Activated naive CD4-positive, alpha-beta T cell treated with Interleukin-2 at 50 U/mL for 16 hours (primary cell): ENCODE results near the gene XBP1.
"Not testable (repeated sequence)": the region's sequence is repeated elsewhere in the genome, so short reads cannot be mapped to it uniquely, and the experiment has no call there.

Source experiments
- DNase-seq: peaks from one replicate; pipeline ENCODE4 v3.0.0-alpha.2; 2020

The XBP1 gene

DNA sequence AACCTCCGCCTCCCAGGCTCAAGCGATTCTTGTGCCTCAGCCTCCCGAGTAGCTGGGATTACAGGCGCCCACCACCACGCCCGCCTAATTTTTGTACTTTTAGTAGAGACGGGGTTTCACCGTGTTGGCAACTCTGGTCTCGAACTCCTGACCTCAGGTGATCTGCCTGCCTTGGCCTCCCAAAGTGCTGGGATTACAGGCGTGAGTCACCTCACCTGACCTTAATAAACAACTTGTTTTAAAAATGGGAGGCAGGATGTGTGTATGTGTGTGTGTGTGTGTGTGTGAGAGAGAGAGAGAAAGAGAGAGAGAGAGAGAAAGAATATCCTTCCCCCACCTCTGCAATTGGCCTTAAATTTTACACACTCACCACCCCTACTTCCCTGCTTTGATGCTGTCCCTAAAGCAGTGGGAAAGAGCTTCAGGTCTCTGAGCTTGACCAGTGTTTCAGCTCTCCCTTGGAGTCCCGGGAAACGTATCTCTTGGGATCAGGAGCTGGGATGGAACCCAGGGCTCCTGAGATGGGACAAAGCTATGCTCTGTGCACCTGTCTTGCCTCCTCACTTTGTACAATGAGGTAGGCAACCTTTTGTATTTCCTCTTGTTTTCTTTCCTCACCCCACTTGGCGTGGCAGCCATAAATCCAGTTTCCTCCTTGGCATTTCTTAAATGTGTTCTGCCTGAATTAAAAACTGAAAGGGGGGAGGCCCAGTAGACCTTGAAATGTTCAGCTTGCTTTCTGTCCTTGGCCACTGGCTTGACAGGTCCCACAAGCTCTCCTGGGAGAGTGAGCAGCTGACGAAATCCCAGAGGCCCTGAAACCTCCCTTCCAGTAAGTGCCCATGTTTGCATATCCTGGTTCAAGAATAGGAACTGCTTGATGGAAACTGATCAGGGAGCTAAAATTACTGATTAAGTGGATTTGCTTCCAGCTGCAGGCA is 17.8 kb upstream of the XBP1 start:
- DNase-seq, result no peak

DNA sequence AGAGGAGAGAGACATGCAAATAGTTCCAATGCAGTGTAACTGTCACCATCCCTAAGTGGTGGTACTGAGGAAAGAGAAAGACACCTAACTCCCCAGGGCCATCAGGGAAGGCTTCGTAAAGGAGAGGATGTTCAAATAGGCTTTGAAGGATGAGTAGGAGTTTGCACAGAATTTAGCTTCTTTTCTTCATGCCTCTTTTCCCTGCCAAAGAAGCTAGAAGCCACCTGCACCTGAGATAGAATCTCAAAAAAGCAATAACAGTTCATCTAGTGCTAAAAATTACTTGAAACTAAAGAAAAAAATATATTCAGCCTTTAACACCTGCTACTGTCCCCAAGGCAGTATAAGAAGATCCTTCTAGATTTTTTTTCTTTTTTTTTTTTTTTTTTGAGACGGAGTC is 16.7 kb upstream of the XBP1 start:
- no peak for DNase-seq

DNA sequence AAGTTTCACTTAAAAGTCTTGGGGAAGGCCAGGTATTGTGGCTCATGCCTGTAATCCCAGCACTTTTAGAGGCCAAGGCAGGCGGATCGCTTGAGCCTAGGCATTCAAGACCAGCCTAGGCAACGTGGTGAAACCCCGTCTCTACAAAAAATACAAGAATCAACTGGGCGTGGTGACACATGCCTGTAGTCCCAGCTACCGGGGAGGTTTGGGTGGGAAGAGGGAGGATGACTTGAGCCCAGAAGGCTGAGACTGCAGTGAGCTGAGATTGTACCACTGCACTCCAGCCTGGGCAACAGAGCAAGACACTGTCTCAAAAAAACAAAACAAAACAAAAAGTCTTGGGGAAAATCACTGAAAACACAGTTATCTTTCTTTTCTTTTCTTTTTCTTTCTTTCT is 15.4 kb upstream of the XBP1 start:
- DNase-seq, result no peak

DNA sequence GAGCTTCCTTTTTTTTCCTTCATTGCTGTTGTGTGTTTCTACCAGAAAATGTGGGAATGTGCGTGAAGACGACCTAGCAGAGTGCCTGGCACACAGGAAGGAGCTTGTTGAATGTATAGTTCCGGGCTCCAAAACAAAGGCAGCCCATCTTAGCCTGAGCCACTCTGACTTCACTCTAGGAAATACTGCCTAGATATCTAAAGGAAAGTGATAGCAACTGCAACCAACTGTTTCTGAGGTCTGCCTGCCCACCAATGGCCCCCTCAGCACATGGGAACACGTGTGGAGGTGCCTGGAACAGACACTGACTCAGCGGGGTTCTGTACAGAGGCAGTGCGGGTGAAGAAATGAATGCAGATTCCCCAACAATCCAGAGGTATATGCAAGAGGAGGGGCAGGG is 14.7 kb upstream of the XBP1 start:
- no peak for DNase-seq

DNA sequence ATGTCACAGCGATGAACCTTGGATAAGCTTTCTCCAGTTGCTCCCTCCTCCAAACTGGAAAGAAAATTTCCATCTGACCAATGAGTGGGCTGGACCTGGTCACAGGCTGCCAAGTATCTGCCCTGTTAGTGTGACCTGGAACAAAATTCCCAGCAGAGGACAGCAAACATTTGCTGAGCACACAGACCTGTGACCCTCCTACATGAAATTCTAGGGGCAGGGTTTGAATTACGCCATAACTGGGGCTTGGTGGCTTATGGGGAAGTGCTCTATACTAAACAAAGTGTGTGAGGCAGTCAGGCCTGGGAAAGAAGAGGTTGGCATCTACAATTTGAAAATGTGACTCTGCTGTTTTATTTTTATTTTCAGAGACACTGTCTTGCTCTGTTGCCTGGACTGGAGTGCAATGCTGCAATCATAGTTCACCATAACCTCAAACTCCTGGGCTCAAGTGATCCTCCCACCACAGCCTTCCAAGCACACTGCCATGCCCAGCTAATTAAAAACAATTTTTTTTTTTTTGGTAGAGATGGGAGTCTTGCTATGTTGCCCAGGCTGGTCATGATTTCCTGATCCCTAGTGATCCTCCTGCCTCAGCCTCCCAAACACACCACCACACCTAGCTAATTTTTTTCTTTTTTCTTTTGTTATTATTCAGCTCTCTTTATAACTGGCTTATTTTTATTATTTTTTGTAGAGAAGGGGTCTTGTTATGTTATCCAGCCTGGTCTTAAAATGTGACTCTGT is 13.6 kb upstream of the XBP1 start:
- no peak for DNase-seq

DNA sequence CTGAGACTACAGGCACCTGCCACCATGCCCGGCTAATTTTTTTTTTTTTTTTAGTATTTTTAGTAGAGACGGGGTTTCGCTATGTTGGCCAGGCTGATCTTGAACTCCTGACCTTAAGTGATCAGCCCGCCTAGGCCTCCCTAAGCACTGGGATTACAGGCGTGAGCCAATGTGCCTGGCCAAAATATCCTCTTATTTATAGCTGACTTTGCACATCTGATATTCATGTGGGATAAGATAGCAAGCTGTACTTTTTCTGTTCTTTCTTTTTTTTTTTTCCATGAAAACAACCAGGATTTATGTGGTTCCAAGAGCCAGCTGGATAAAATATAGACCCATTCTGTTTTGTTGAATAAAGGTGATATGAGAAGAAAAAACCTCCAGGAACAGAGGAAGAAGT is 12.1 kb upstream of the XBP1 start:
- no peak for DNase-seq

DNA sequence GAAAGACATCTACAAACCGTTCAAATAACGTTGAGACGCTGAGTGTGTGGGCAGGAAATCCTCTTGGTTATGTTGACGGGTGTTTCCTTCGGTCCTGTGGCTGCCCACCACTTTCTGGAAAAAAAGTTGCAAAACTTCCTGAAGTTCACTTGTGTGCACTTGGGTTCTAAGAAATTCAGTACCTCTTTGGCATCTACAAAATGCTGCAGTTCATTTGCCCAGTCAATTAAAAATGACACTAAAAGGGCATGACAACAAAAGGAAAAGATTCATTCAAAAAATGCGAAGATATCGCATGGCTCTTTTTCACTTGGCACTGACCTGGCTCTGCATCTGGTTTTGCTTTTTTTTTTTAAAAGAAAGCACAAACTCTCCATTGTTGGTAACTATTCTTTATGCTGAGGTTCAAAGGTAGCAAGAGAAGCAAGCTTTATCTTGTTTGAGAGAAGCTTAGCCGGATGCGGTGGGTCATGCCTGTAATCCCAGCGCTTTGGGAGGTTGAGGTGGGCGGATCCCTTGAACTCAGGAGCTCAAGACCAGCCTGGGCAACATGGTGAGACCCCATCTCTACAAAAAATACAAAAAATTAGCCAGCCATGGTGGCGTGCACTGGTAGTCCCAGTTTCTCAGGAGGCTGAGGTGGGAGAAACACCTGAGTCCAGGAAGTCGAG is 10.6 kb upstream of the XBP1 start:
- DNase-seq, result peak; percentile 33

DNA sequence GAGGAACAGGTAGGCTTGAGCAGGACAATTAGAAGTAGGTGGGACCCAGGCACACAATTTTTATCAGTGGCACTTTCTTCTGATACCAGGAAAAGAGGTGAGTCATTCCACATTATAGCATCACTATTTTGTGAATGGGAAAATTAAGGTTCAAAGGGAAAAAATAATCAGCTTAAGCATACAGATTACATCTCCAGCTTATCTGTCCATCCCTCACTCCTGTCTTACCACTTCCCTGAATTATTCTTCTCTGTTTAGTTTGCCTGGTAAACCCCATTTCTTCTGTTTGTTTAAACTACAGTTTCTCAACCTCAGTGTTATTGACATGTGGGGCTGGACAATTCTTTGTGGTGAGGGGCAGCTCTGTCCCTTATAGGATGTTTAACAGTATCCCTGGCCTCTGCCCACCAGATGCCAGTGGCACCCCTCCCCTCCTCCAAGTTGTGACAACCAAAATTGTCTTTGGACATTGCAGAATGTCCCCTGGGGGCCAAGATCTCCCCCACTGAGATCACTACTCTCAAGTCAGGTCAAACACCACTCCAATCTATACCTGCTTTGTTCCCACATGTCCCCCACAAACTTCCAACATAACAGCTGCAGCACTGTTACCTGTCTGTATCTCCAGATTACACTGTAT is 8.5 kb upstream of the XBP1 start:
- no peak for DNase-seq

DNA sequence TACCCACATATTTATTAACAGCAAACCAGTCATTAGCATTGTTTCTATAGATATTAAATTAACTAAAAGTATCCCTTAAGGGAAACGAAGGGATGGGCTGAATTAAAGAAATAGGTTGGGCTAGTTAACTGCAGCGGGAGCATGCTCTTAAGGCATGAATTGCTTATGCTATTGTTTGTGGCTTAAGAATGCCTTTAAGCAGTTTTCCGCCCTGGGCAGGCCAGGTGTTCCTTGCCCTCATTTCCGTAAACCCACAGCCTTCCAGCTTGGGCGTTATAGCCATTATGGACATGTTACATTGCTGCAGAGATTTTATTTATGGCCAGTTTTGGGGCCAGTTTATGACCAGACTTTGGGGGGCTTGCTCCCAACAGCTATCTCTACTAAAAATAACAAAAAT is 5.1 kb upstream of the XBP1 start:
- not testable (repeated sequence) for DNase-seq

DNA sequence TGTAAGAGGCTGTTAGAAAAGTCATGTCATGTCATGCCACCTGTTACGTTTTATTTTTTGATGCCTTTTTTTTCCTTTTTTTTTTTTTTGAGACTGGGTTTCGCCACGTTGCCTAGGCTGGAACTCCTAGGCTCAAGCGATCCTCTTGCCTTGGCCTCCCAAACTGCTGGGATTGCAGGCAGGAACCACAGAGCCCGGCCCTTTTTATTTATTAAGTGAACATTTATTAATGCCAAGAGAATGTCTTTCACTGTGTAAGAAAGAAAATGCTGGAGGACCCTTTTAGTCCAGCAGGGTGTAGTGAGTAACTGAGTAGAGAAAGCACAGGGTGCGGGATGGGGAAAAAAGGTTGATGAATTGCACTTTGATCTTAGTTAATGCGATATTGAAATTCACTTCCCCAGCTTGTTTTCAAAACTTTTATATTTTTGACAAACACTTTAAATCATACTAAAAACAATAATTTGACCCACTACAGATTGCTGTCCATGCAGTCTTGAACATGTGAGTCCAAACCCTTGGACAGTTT is 2.3 kb upstream of the XBP1 start:
- no peak for DNase-seq

DNA sequence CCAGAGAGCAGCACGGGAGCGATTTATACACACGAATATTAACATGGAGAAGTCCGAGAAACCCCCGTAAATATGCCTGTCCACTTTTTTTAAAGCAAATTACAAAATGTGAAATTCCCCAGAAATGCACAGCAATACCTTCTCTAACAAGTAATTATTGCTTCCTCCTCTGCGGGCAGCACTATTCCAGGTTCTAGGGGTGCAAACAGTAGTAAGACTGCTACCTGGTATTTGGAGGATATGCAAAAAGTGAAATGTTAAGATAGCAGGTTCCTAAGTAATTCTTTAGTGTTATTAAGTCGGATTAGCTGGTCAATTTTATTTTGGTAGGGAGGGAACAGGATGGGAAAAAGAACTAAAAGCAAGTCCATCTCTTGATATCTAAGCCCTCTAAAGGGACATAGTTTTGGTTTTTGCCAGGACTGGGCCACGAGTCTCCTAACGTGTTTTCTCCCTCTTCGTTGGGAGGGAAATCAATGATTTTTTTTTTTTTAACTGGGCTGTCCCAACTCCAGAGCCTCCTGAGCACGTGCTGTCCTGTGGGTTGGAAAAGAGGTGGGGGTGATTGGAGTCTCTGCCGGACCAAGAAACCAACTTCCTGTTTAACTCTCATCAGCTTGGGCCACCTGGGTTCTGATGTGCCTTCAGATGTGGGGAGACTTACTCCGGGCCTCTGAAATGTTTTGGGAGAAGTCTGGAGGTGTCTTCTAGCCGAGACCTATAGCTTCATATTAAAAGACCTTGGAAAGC is 1.7 kb upstream of the XBP1 start:
- no peak for DNase-seq

DNA sequence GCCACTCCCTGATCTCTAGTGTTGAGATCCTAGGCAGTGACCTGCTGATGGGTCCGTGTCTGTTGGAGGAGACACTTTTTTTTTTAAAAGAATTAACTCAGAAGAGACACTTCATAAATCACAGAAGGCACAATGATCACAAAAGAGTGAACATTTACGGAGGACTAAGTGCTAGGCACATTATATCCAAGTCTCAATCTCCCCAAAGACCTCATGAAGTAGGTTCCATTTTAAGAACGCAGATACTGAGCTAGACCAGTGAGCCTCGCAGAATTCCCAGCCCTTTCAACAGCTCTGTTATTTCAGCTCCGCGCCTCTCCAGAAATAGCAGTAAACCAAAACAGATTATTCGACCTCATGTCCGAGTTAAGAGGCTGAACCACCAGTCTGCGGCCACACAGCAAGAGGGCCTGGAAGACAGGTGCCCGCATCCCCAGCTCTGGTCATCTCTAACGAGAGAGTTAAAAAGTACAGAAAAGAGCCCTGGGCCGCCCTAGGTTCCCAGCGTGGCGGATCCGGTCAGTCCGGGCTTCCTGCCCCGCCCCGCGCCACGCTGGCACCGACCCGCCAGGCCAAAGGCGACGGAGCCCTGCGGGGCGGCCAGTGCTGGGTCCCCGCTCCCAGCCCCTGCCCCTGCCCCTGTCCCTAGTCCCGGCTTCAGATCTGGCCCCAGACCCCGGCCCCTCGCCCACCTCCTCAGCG is 612 bp downstream of the XBP1 start:
- peak; percentile 40 for DNase-seq

DNA sequence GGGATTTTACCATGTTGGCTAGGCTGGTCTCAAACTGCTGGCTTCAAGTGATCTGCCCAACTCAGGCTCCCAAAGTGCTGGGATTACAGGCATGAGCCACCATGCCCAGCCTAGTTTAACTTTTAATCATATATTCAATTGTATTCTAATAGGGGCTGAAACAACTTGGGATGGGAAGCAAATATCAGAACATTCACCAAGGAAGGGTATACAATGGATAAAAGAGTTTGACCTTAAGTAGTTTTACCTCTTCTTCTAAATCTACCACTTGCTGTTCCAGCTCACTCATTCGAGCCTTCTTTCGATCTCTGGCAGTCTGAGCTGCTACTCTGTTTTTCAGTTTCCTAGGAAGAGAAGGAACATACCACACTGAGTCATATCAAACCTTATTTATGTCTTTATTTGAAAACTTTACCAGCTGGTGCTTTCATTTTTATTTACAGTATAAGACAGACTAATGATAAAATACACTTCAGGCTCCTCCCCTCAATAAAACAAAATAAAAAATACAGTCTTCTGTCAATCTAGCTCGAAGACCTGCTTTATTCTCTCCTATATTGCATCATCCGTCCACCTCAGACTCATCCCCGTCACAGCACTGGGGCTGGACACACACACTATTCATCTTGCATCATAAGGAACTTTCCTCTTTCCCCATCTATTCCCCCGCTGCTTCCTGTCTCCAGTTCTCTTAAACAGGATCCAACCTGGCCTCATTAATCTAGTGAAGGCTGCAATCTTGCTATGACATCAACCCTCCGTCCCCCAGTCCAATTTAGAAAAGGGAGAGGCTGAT is 1.4 kb downstream of the XBP1 start:
- peak; percentile 41 for DNase-seq

DNA sequence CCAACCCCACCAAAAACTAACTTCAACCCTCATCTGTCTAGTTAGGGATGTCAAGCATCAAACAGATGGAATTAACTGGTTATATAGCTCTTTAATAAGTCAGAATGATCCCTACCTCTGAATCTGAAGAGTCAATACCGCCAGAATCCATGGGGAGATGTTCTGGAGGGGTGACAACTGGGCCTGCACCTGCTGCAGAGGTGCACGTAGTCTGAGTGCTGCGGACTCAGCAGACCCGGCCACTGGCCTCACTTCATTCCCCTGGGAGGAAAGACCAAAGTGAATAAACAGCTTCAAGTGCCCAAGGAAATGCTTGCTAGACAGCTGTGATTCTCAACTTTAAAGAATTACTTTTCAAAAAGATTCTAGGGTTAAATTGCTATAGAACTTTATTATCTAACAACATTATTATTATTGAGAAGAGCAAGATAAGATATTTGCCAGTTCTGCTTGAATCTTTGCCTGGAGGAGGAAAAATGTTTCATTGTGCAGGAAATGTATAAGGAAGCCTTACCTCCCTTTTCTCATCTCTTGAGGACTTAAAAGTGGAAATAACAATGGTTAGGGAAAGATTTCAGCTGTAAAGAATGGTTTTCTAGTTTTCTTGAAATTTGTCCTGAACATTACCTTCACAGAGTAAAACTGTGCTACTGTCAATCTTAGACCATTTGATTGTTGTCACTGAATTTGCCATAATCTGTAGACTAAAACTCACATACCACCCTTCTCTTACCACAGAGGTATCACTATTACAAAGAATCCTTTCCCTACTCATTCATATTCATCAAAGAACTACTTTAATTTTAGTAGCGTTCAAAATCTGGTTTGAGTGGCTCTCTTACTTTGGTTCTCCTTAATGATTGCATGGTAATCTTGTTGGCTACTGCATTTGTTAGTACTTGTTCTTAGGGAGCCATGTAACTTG is 4.2 kb downstream of the XBP1 start:
- DNase-seq, result no peak

DNA sequence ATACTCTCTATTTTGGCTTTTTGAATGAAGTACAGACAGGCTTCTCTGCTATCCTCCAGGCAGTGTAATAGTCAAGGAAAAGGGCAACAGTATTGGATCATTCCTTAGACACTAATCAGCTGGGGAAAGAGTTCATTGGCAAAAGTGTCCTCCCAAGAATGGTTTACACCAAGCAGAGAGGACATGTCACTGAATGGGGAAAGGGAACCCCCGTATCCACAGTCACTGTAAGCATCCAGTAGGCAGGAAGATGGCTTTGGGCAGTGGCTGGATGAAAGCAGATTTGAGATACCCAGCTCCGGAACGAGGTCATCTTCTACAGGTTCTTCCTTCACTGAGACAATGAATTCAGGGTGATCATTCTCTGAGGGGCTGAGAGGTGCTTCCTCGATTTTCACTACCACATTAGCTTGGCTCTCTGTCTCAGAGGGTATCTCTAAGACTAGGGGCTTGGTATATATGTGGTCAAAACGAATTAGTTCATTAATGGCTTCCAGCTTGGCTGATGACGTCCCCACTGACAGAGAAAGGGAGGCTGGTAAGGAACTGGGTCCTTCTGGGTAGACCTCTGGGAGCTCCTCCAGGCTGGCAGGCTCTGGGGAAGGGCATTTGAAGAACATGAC is 5.2 kb downstream of the XBP1 start:
- no peak for DNase-seq

DNA sequence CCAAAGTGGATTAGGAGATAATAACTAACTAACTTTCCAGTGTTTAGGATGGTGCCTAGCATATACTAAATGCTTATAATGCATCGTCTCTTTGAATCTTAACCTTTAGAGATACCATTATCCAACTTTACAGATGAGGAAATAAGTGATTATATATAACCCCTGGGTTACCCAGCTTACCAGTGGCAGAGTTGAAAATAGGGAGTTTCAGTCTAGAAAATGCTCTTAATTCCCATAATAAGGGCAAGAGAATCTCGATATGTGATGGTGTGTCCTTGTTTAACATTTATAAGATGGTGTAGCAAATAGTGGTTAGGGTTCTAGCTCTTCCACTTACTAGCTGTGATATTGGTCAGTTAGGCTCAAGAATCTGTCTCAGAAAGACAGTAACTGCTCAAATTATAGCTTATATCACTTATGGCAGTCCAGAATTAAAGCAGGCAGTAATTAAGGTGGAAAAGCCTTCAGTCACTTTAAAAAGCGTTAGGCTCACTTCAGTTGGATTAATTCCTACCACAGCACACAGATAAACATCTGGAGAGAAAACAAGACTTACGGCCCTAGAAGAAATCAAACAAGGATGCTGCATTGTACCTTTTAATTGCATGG is 6.3 kb downstream of the XBP1 start:
- DNase-seq, result no peak

DNA sequence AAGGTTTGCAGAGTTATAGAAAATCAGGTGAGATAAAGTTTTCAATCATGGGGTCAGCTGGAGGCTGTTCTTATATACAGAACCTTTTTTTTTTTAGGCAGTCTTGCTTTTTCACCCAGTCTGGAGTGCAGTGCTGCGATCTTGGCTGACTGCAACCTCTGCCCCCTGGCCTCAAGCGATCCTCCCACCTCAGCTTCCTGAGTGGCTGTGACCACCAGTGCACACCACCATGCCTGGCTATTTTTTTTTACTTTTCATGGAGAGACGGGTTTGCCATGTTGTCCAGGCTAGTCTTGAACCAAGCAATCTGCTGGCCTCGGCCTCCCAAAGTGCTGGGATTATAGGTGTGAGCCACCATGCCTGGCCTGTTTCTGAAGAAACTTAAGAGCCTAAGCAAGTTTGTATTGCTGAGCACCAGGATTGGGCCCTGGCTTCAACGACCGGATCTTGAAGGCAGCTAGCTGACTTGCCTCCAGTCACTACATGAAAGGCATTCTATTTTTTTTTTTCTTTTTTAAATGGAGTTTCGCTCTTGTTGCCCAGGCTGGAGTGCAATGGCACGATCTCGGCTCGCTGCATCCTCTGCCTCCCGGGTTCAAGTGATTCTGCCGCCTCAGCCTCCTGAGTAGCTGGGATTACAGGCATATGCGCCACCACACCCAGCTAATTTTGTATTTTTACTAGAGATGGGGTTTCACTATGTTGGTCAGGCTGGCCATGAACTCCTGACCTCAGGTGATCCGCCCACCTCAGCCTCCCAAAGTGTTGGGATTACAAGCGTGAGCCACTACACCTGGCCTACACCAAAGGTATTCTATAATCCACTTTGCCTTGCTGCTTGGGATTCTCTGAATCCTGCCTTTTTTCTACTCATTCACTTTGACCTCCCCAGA is 7.6 kb downstream of the XBP1 start:
- DNase-seq, result no peak
